HFFc6 (cell line): ENCODE results near the gene TMIGD1. TPM values are rescaled to one million over a fixed set of nuclear protein-coding genes. Genes with fewer than 3 reads are reported as not detected.

Experiments
- DNase-seq: peaks from one replicate; pipeline ENCODE4 v3.0.0-alpha.2; 2018
- H3K27ac Mint-ChIP-seq: 2 replicates; pipeline ENCODE4 v1.8.0; 2020; ENCODE audit warnings: mild to moderate bottlenecking, mixed read lengths
- H3K27me3 Mint-ChIP-seq: 2 replicates; pipeline ENCODE4 v1.8.0; 2021; ENCODE audit warnings: mild to moderate bottlenecking, moderate library complexity, mixed read lengths; ENCODE audit not compliant: insufficient read depth
- H3K36me3 Mint-ChIP-seq: 2 replicates; pipeline ENCODE4 v1.8.0; 2021; ENCODE audit warnings: low read depth, mixed read lengths
- H3K4me1 Mint-ChIP-seq: 2 replicates; pipeline ENCODE4 v1.8.0; 2020; ENCODE audit warnings: low read depth, mixed read lengths
- H3K4me3 Mint-ChIP-seq: 2 replicates; pipeline ENCODE4 v1.8.0; 2020; ENCODE audit warnings: mild to moderate bottlenecking, moderate library complexity, mixed read lengths
- H3K9me3 Mint-ChIP-seq: 2 replicates; pipeline ENCODE4 v1.8.0; 2020; ENCODE audit warnings: mild to moderate bottlenecking, mixed read lengths
- total RNA-seq, 6 experiments: library from RNA; stranded (reverse); fragmentation: NEBNext Ultra II Directional; extraction: Animal tissue kit (Norgen Biotek cat#: 25700); gene quantifications; 2 replicates in 1 of 6; 3 replicates in 5 of 6; pipeline ENCODE4 v1.2.3, GENCODE V29; 2021
- TF ChIP-seq, protein P1 (sequence below): fragments of 200-600 bp; sonication (generic); IDR thresholded peaks from 2 replicates; pipeline ENCODE4 v1.5.0; 2021; ENCODE audit warnings: antibody characterized with exemption, mild to moderate bottlenecking

TMIGD1 gene
- total RNA-seq, 6 experiments from 2014 or later: not detected

GRCh38 chr17:30278032-30278431, 55.8 kb downstream of the TMIGD1 start:
- peak; percentile 50 for DNase-seq
- H3K36me3 Mint-ChIP-seq: peaks cover 16% of the 10 kb centered on the region
- H3K4me1 Mint-ChIP-seq: no peaks in the 10 kb centered on the region; the same call in 1 of the 2 replicates
- no peaks in the 10 kb centered on the region for H3K27me3 Mint-ChIP-seq
- no peaks in the 10 kb centered on the region for H3K9me3 Mint-ChIP-seq
- no peak overlapping the region for H3K27ac Mint-ChIP-seq
- no peak overlapping the region for H3K4me3 Mint-ChIP-seq
- TF ChIP-seq, protein P1, sequence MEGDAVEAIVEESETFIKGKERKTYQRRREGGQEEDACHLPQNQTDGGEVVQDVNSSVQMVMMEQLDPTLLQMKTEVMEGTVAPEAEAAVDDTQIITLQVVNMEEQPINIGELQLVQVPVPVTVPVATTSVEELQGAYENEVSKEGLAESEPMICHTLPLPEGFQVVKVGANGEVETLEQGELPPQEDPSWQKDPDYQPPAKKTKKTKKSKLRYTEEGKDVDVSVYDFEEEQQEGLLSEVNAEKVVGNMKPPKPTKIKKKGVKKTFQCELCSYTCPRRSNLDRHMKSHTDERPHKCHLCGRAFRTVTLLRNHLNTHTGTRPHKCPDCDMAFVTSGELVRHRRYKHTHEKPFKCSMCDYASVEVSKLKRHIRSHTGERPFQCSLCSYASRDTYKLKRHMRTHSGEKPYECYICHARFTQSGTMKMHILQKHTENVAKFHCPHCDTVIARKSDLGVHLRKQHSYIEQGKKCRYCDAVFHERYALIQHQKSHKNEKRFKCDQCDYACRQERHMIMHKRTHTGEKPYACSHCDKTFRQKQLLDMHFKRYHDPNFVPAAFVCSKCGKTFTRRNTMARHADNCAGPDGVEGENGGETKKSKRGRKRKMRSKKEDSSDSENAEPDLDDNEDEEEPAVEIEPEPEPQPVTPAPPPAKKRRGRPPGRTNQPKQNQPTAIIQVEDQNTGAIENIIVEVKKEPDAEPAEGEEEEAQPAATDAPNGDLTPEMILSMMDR: peak; percentile 73

GRCh38 chr17:30275911-30276310, 57.9 kb downstream of the TMIGD1 start:
- Mint-ChIP-seq H3K4me1 (peaks cover 14% of the 10 kb centered on the region), H3K4me3 (no peak overlapping the region), H3K27ac (no peak overlapping the region), H3K36me3 (peaks cover 31% of the 10 kb centered on the region), H3K9me3 (no peaks in the 10 kb centered on the region), H3K27me3 (no peaks in the 10 kb centered on the region)
- TF ChIP-seq, protein P1: no peak
- no peak for DNase-seq

GRCh38 chr17:30274887-30275286, 59.0 kb downstream of the TMIGD1 start:
- no peak for DNase-seq
- Mint-ChIP-seq H3K4me1 (peaks cover 18% of the 10 kb centered on the region), H3K27me3 (no peaks in the 10 kb centered on the region), H3K4me3 (no peak overlapping the region), H3K27ac (no peak overlapping the region), H3K36me3 (peaks cover 32% of the 10 kb centered on the region), H3K9me3 (no peaks in the 10 kb centered on the region)
- TF ChIP-seq, protein P1: no peak

DNA sequence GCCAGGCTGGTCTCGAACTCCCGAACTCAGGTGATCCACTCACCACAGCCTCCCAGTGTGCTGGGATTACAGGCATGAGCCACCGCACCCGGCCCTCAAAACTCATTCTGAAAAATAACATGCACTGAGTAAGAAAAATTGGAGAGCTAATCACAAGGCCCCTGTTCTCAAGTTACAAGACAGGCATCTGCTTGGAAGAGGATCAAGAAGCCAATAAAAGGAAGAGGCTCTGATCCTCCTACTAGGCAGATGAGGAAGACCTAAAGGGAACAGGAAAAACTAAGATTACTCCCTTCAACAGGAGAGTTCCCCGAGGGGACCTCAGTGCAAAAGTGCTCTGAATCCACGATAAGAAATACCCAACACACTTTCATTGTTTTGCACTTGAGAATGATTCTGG, 60.5 kb downstream of the TMIGD1 start:
- Mint-ChIP-seq H3K4me1 (peaks cover 18% of the 10 kb centered on the region), H3K36me3 (peaks cover 37% of the 10 kb centered on the region), H3K27ac (no peak overlapping the region), H3K9me3 (no peaks in the 10 kb centered on the region), H3K27me3 (no peaks in the 10 kb centered on the region), H3K4me3 (no peak overlapping the region)
- peak; percentile 19 for DNase-seq
- TF ChIP-seq, protein P1: no peak

- DNase-seq: no peak
Observed at GRCh38 chr17:30271102-30271501, 62.8 kb downstream of the TMIGD1 start.

More at GRCh38 chr17:30271102-30271501, 62.8 kb downstream of the TMIGD1 start:
- H3K36me3 Mint-ChIP-seq: peaks cover 41% of the 10 kb centered on the region
- no peak overlapping the region for H3K4me3 Mint-ChIP-seq
- peak overlapping the region; percentile 24; the same call in 1 of the 2 replicates for H3K27ac Mint-ChIP-seq
- H3K27me3 Mint-ChIP-seq: no peaks in the 10 kb centered on the region
- H3K9me3 Mint-ChIP-seq: no peaks in the 10 kb centered on the region
- TF ChIP-seq, protein P1: no peak
- H3K4me1 Mint-ChIP-seq: peaks cover 26% of the 10 kb centered on the region
